ENCODE measurements around the gene CROCC2. TPM values are rescaled to one million over a fixed set of nuclear protein-coding genes. Genes with fewer than 3 reads are reported as not detected.

CROCC2 gene
- total RNA-seq, 1 donor from 2014 or later, result not detected

- no peak for DNase-seq (ENCODE audit: low read depth)
- FAIRE-seq, result no peak
- Histone ChIP-seq H3K36me3 (ENCODE audit: control insufficient read depth, insufficient read depth, low read length) (no peaks in the 10 kb centered on the region), H3K4me3 (ENCODE audit: low read depth, low read length) (no peak overlapping the region), H3K27me3 (ENCODE audit: control insufficient read depth, insufficient read depth, low read length) (peaks cover 9% of the 10 kb centered on the region)
- TF ChIP-seq, protein P1, sequence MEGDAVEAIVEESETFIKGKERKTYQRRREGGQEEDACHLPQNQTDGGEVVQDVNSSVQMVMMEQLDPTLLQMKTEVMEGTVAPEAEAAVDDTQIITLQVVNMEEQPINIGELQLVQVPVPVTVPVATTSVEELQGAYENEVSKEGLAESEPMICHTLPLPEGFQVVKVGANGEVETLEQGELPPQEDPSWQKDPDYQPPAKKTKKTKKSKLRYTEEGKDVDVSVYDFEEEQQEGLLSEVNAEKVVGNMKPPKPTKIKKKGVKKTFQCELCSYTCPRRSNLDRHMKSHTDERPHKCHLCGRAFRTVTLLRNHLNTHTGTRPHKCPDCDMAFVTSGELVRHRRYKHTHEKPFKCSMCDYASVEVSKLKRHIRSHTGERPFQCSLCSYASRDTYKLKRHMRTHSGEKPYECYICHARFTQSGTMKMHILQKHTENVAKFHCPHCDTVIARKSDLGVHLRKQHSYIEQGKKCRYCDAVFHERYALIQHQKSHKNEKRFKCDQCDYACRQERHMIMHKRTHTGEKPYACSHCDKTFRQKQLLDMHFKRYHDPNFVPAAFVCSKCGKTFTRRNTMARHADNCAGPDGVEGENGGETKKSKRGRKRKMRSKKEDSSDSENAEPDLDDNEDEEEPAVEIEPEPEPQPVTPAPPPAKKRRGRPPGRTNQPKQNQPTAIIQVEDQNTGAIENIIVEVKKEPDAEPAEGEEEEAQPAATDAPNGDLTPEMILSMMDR (IDR thresholded peaks at IDR 0.05; ENCODE audit: insufficient read depth, low read length, severe bottlenecking), result no peak
Observed at GRCh38 chr2:241034490-241035141, 128.5 kb downstream of the CROCC2 start.

GRCh38 chr2:241035142-241035817 lies 129.1 kb downstream of the CROCC2 start:
- TF ChIP-seq, protein P1 (IDR thresholded peaks at IDR 0.05; ENCODE audit: insufficient read depth, low read length, severe bottlenecking), result no peak
- H3K36me3 ChIP-seq (ENCODE audit: control insufficient read depth, insufficient read depth, low read length), result no peaks in the 10 kb centered on the region
- no peak overlapping the region for H3K4me3 ChIP-seq (ENCODE audit: low read depth, low read length)
- DNase-seq (ENCODE audit: low read depth), result no peak
- no peak for FAIRE-seq
- H3K27me3 ChIP-seq (ENCODE audit: control insufficient read depth, insufficient read depth, low read length), result peaks cover 11% of the 10 kb centered on the region

GRCh38 chr2:241035818-241036396 lies 129.8 kb downstream of the CROCC2 start:
- Histone ChIP-seq H3K27me3 (ENCODE audit: control insufficient read depth, insufficient read depth, low read length) (peaks cover 12% of the 10 kb centered on the region), H3K4me3 (ENCODE audit: low read depth, low read length) (no peak overlapping the region)

GRCh38 chr2:241036397-241036963 lies 130.3 kb downstream of the CROCC2 start:
- Histone ChIP-seq H3K36me3 (ENCODE audit: control insufficient read depth, insufficient read depth, low read length) (no peaks in the 10 kb centered on the region), H3K27me3 (ENCODE audit: control insufficient read depth, insufficient read depth, low read length) (peaks cover 12% of the 10 kb centered on the region), H3K4me3 (ENCODE audit: low read depth, low read length) (no peak overlapping the region)
- FAIRE-seq, result no peak
- no peak for DNase-seq (ENCODE audit: low read depth)
- TF ChIP-seq, protein P1 (IDR thresholded peaks at IDR 0.05; ENCODE audit: insufficient read depth, low read length, severe bottlenecking), result no peak

More at GRCh38 chr2:241035818-241036396, 129.8 kb downstream of the CROCC2 start:
- TF ChIP-seq, protein P1 (IDR thresholded peaks at IDR 0.05; ENCODE audit: insufficient read depth, low read length, severe bottlenecking), result no peak
- H3K36me3 ChIP-seq (ENCODE audit: control insufficient read depth, insufficient read depth, low read length), result no peaks in the 10 kb centered on the region
- FAIRE-seq (no peak), DNase-seq (ENCODE audit: low read depth) (no peak)

DNA sequence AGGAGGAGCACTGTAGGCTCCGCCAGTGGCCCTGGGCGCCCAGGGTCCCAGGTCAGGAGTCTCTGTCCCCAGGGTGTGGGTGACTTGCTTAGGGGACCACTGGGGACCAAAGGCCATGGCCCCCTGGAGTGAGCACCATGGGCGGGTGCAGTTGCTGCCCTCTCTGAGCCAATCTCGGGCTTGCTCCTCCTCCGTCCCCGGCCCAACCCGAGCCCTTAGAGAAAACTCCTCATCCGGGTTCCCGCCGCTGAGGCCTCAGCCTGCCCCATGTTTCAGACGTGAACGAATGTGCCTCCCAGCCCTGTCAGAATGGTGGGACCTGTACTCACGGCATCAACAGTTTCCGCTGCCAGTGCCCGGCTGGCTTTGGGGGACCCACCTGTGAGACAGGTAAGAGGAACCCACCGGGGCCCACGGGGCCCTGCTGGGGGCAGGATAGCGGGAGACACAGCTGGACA lies 130.9 kb downstream of the CROCC2 start:
- Histone ChIP-seq H3K27me3 (ENCODE audit: control insufficient read depth, insufficient read depth, low read length) (peaks cover 12% of the 10 kb centered on the region), H3K4me3 (ENCODE audit: low read depth, low read length) (no peak overlapping the region), H3K36me3 (ENCODE audit: control insufficient read depth, insufficient read depth, low read length) (no peaks in the 10 kb centered on the region)
- no peak for FAIRE-seq
- no peak for DNase-seq (ENCODE audit: low read depth)
- TF ChIP-seq, protein P1 (IDR thresholded peaks at IDR 0.05; ENCODE audit: insufficient read depth, low read length, severe bottlenecking), result no peak
